Pons (tissue), 1 donor: Measurements from ENCODE around the gene CDC42EP1.
"Not testable (repeated sequence)": the region's sequence is repeated elsewhere in the genome, so short reads cannot be mapped to it uniquely, and the experiment has no call there.

Experiments
- DNase-seq: peaks from one replicate; pipeline ENCODE4 v3.0.0-alpha.2; 2016; ENCODE audit warnings: low spot score

The CDC42EP1 gene

DNA sequence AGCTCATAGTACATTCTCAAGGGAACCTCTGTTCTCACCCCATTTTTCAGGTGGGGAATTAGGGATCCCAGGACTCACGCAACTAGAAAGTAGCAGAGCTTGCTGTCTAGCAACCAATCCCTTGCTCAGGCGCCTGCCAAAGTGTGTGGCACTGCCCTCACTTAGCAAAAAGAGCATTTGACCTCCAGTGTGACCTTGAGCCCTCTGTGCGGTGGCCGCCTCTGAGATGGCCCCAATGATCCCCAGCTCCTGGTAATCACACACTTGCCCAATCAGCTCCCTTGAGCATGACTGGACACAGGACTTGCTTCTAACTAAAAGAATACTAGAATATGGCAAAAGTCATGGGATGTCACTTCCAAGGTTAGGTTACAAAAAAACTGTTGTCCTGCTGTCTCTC is 22.2 kb downstream of the CDC42EP1 start:
- DNase-seq, result no peak

DNA sequence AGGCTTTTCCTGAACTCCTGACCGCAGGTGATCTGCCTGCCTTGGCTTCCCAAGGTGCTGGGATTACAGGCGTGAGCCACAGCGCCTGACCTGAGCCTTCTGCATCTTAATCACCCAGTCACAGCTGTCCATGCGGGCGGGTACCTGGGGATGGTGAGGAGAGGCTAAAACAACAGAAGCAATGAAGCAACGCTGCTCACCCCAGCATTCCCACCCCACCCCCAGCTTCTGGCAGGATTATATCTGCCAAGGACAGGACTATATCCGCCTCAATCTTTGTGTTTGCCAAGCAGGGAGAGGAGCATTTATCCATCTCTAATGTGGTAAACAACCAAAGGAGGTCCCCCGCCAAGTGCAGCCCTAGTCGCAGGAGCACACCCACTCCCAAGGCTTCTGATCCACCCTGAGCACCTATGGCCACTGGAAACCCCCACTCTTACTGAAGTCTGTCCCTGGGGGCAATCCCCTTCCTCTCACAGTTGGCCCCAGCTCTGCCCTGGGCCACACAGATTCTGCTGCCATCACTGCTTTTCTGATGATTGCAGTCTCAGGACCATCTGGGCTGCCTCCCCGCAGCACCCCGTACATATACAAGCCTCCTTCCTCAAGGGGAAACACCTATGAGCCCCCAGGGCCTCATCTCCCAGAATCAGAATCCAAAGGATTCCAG is 28.4 kb downstream of the CDC42EP1 start:
- no peak for DNase-seq

- DNase-seq, result no peak
Measured at GRCh38 chr22:37589636-37590035, 29.4 kb downstream of the CDC42EP1 start.

DNA sequence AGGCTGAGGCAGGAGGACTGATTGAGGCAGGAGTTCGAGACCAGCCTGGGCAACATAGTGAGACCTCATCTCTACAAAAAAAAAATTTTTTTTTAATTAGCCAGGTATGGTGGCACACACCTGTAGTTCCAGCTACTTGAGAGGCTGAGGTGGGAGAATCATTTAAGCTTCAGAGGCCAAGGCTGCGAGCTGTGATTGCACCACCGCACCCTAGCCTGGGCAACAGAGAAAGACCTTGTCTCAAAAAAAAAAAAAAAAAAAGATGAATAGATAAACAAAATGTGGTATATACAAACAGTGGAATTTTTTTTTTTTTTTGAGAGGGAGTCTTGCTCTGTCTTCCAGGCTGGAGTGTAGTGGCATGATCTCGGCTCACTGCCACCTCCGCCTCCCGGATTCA is 30.8 kb downstream of the CDC42EP1 start:
- not testable (repeated sequence) for DNase-seq

- DNase-seq, result no peak
Measured at GRCh38 chr22:37591823-37592404, 31.6 kb downstream of the CDC42EP1 start.

- DNase-seq, result no peak
Measured at GRCh38 chr22:37594237-37594636, 34.0 kb downstream of the CDC42EP1 start.

DNA sequence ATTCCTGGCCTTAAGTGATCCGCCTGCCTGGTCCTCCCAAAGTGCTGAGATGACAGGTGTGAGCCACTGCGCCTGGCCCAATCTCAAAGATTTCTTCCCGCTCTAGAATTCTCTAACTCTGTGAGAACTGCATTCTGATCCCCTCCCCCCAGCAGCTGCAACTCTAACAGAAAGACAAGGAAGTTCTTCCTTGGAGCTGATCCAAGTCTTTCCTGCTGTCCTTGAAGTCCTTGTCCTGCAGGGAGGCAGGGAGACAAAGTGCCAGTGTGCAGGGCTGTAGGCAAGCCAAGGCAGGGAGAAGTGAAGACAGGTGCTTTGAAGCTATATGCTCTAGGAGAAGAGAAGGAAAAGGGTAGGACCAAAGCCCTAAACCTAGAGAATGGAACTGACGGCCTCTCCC is 38.9 kb downstream of the CDC42EP1 start:
- peak; percentile 65 for DNase-seq

- no peak for DNase-seq
Measured at GRCh38 chr22:37601203-37601539, 40.9 kb downstream of the CDC42EP1 start.

DNA sequence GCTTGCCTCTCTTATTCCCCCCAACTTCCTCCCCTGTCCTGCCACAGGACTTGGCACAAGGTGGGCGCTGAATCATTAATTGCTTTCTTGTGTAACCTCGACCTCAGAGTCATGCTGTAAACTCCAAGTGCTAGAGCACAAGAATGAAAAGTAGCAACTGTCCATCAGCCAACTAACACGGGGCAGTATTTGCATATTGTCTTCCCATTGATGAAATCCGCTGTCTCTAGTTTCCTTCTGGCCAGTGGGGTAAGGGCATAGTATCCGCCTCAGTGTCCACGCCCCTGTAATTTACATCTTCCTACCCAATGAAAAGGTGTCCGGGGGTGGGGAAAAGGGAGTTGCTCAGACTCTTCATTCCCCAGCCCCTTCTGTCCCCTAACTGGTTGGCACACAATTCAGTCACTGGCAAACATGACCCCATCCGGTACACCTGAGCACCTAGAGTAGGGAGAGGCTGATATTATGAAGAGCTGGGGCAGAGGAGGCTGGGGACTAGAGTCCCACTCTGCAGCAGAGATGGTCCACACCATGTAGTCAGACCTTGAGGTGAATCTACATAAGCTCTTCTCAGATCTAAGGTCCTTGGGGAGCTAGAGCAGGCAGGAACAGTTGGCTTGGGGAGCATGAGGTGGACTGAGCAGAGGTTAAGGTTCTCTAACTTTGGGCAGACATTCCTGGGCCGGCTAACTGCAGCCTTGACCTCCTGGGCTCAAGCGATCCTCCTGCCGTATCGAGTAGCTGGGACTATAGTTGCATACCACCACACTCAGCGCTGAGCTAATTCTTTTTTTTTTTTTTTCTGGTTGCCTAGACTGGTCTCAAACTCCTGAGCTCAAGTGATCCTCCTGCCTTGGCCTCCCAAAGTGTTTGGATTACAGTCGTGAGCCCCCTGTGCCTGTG is 41.5 kb downstream of the CDC42EP1 start:
- DNase-seq, result no peak

GRCh38 chr22:37602546-37603277 is 42.4 kb downstream of the CDC42EP1 start:
- not testable (repeated sequence) for DNase-seq

DNA sequence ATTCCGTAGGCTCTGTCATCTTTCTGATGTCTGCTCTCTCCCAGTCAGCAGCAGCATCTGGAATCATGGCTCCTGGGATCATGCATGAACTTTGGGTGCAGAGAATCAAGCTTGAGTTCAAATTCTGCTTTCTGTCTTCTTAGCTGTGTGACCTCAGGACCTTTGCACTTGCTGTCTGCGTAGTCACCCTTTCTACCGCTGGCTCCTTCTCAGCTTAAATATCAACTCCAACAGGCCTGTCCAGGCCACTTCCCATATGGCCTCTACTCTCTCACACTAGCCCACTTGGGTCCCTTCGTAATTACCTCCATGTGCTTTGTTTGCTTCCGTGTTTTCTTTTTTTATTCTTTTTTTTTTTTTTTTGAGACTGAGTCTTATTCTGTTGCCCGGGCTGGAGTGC is 43.8 kb downstream of the CDC42EP1 start:
- DNase-seq, result no peak

GRCh38 chr22:37604875-37605274 is 44.6 kb downstream of the CDC42EP1 start:
- DNase-seq, result no peak

DNA sequence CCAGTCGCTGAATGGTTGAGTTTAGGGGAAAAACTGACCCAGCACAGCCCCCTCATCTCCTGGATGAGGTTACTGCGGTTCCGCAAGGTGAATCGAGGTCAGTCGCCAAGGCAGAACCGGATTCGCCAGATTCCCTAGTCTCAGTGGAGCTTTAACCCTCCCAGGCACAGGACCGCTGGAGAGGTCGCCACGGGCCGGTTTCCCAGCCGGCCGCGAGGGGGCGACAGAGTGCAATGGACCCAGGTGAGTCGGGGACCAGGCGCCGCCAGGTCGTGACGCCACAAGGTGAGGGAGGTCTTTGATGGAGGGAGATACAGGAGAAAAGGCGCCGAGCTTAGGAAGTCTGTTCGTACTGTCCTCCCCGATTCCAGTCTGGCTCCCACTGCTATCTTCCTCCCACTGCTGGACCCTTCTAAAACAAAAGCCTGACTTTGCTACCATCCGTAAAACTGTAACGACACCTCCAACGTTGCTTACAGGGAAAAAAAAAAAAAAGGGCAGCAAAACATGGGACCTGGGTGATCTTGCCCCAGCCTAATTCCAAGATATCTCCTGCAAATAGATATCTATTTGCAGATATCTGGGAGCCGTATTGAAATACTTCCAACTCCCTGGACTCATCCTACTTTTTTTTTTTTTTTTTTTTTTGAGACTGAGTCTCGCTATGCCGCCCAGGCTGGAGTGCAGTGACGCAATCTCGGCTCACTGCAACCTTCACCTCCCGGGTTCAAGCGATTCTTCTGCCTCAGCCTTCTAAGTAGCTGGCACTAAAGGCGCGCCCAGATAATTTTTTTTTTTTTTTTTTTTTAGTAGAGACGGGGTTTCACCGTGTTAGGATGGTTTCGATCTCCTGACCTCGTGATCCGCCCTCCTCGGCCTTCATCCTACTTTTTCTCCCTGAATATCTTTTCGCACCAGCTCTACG is 47.0 kb downstream of the CDC42EP1 start:
- peak; percentile 83 for DNase-seq

DNA sequence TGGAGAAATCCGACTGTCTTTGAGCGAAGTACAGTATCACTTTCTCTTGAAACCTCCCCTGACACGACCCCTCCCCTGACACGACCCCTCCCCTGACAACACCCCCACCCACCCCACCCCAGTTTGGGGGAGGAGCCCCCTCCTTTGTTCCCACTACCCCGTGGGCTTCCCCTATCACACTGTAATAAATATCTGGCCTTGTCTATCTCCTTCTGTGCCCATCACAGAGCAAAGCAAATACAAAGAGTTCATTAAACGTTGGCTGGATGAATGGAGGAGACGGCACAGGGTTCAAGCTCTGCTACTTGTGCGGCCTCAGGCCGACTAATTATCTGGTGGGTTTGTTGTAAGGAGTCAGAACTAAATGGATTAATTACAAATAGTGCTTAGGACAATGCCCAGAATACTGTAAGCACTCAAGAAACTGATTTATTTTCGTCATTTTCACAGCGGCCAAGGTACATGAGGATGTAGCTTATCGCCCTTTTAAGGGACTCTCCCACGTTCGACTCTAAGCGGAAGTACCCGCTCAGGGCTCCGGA is 47.7 kb downstream of the CDC42EP1 start:
- no peak for DNase-seq

DNA sequence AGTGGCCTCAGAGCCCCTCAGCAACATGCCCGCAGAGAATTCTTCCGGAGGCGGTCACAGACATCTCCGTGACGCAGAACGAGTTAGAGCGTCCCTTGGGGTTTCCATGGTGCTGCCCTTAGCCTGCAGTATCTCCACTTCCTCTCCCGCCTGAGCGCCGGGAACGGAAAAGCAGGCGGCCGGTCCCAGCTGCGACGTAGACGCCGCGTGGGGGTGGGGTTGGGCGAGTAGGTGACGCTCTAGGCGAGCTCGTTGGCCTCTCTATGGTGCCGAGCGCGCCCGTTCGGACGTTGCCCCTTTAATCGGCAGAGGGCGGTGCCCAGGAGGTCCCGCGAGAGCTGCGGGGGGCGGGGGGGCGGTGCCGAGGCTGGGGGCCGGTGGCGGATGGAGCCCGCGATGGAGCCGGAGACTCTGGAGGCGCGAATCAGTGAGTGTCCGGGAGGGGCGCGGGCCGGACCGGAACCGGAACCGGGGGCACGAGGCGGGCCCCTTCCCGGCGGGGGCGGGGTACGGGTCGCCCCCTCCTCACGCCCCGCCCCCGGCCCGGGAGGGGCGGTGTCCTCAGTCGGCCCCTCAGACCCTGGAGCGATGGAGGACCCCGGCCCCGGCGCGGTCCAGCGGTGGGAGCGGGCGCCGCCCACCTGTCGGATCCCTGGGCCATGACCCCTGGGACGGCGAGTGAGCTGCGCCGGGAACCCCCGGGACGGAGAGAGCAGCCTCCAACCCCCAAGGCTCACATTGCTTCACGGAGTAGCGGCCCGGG is 48.4 kb downstream of the CDC42EP1 start, which contains the start of gene GGA1:
GGA1 (plus strand) TSS at position 358 of the 763 bp plus-strand sequence; CDS start at position 385, 27 bp downstream.
- peak; percentile 98 for DNase-seq

GRCh38 chr22:37609240-37610152 is 49.2 kb downstream of the CDC42EP1 start:
- DNase-seq, result no peak

- not testable (repeated sequence) for DNase-seq
Measured at GRCh38 chr22:37610153-37610475, 49.8 kb downstream of the CDC42EP1 start.

DNA sequence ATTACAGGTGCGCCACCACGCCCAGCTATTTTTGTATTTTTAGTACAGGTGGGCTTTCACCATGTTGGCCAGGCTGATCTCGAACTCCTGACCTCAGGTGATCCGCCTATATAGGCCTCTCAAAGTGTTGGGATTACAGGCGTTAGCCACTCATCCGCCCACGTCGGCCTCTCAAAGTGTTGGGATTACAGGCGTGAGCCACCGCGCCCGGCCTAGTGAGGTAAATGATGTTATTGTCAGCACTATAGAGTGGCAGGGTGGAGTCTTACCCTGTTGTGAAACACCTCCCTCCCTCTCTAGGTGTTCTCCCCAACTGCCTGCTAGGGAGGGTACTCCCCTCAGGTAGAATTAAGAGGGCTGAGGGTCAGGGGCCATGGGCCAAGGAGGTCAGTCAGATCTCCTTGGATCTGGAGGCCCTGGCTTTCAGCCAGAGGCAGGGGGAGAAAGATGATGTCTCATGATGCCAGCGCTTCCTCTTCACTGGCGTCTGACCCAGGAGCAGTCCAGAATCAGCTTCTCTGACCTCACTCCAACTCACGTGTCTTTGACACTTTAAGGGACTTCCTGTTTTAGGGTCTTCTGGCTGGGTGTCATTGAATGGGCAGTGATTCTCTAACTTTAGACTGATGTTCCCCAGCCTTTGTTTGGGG is 50.3 kb downstream of the CDC42EP1 start:
- peak; percentile 83 for DNase-seq

DNA sequence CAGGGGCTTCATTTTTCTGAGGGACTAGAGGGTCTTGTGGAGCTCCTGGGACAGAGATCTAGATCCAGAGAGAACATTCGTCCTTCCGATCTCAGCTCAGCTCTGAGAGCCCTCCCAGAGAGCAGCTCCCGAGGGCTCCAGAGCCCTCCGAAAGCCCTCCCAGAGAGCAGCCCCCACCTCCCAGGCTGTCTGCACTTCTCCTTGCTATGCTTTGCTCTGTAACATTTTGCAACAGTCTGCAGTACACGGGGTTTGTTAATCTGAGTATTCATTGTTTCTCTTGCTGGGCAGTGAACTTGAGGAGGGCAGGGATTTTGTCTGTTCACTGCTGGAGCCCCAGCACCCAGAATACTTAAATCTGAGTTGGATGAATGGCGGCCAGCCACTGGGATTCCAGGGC is 50.9 kb downstream of the CDC42EP1 start:
- DNase-seq, result no peak
